K562 treated with DMSO at 1 percent for 4 hours (cell line): Measurements from ENCODE around the gene SPIN2B. TPM values are rescaled to one million over a fixed set of nuclear protein-coding genes. Genes with fewer than 3 reads are reported as not detected.

Experiments used
- total RNA-seq: library from RNA; unstranded; fragments of 300-600 nt; gene quantifications from 2 replicates; pipeline ENCODE4 v1.2.3, GENCODE V29; 2022; ENCODE audit not compliant: insufficient read depth

The SPIN2B gene
- total RNA-seq: 4.8 and 7.2 TPM in 2 replicates

GRCh38 chrX:57121162-57121755 is at the start of gene SPIN2B:
TSS of gene SPIN2B (minus strand) at chrX:57121548.

GRCh38 chrX:57137073-57137472 is 15.7 kb upstream of the SPIN2B start, which contains the start of gene SPIN2A:
TSS of gene SPIN2A (minus strand) at chrX:57137397. CDS start at chrX:57136597, 800 bp downstream.

Other genes with a start within 250 kb of the SPIN2B start
- 2.7 and 6.6 TPM in 2 replicates for gene SPIN3, start 126.0 kb downstream of the SPIN2B start, total RNA-seq
- not detected in 2 replicates for gene SPIN2A, start 15.8 kb upstream of the SPIN2B start, total RNA-seq
- 0.31 and 0.67 TPM in 2 replicates for gene FAAH2, start 165.2 kb upstream of the SPIN2B start, total RNA-seq